Measurements from ENCODE around the gene AADACL4.

The AADACL4 gene

GRCh38 chr1:12620488-12620865, 23.4 kb upstream of the AADACL4 start:
- H3K9me2 ChIP-seq (replicated peaks; ENCODE audit: control insufficient read depth, low read length): no peaks in the 10 kb centered on the region
- peaks cover 38% of the 10 kb centered on the region for H3K27me3 ChIP-seq (ENCODE audit: control insufficient read depth, low read length)
- no peaks in the 10 kb centered on the region for H4K20me1 ChIP-seq (ENCODE audit: control insufficient read depth, insufficient read depth, low read depth, low read length)
- no peak overlapping the region for H3K4me3 ChIP-seq (ENCODE audit: low read length)
- H3K36me3 ChIP-seq (ENCODE audit: control insufficient read depth, low read length): no peaks in the 10 kb centered on the region
- H3K9me3 ChIP-seq (ENCODE audit: control insufficient read depth, insufficient read depth, low read length): no peaks in the 10 kb centered on the region
- TF ChIP-seq EZH2phosphoT487 (IDR thresholded peaks at IDR 0.05; ENCODE audit: borderline replicate concordance, low read length) (no peak), CTCF (IDR thresholded peaks at IDR 0.05; ENCODE audit: low read depth, low read length, poor library complexity, severe bottlenecking) (no peak)
- peaks cover 9% of the 10 kb centered on the region; the same call in 1 of the 2 replicates for H3K4me1 ChIP-seq (ENCODE audit: control insufficient read depth, low read length)
- H3K79me2 ChIP-seq (ENCODE audit: control insufficient read depth, low read length): no peaks in the 10 kb centered on the region
- H3F3A ChIP-seq (ENCODE audit: control insufficient read depth, insufficient read depth): no peaks in the 10 kb centered on the region
- no peak overlapping the region for H3K27ac ChIP-seq (ENCODE audit: low read depth, low read length)
- no peak overlapping the region for H3K4me2 ChIP-seq (ENCODE audit: low read length)

GRCh38 chr1:12620931-12621330, 23.0 kb upstream of the AADACL4 start:
- Histone ChIP-seq H3K79me2 (ENCODE audit: control insufficient read depth, low read length) (no peaks in the 10 kb centered on the region), H3K9me2 (replicated peaks; ENCODE audit: control insufficient read depth, low read length) (no peaks in the 10 kb centered on the region), H3K4me1 (ENCODE audit: control insufficient read depth, low read length) (peaks cover 9% of the 10 kb centered on the region; the same call in 1 of the 2 replicates), H3K4me3 (ENCODE audit: low read length) (no peak overlapping the region), H3K9me3 (ENCODE audit: control insufficient read depth, insufficient read depth, low read length) (no peaks in the 10 kb centered on the region), H3K27me3 (ENCODE audit: control insufficient read depth, low read length) (peaks cover 35% of the 10 kb centered on the region), H3K27ac (ENCODE audit: low read depth, low read length) (no peak overlapping the region), H4K20me1 (ENCODE audit: control insufficient read depth, insufficient read depth, low read depth, low read length) (no peaks in the 10 kb centered on the region), H3K4me2 (ENCODE audit: low read length) (no peak overlapping the region), H3F3A (ENCODE audit: control insufficient read depth, insufficient read depth) (no peaks in the 10 kb centered on the region), H3K36me3 (ENCODE audit: control insufficient read depth, low read length) (no peaks in the 10 kb centered on the region)
- TF ChIP-seq CTCF (IDR thresholded peaks at IDR 0.05; ENCODE audit: low read depth, low read length, poor library complexity, severe bottlenecking) (no peak), EZH2phosphoT487 (IDR thresholded peaks at IDR 0.05; ENCODE audit: borderline replicate concordance, low read length) (no peak)

GRCh38 chr1:12621346-12622335, 22.2 kb upstream of the AADACL4 start:
- Histone ChIP-seq H3K9me3 (ENCODE audit: control insufficient read depth, insufficient read depth, low read length) (no peaks in the 10 kb centered on the region), H3K79me2 (ENCODE audit: control insufficient read depth, low read length) (no peaks in the 10 kb centered on the region), H4K20me1 (ENCODE audit: control insufficient read depth, insufficient read depth, low read depth, low read length) (no peaks in the 10 kb centered on the region), H3K4me2 (ENCODE audit: low read length) (no peak overlapping the region), H3K27ac (ENCODE audit: low read depth, low read length) (no peak overlapping the region), H3K27me3 (ENCODE audit: control insufficient read depth, low read length) (peaks cover 32% of the 10 kb centered on the region), H3K4me1 (ENCODE audit: control insufficient read depth, low read length) (peaks cover 9% of the 10 kb centered on the region; the same call in 1 of the 2 replicates), H3F3A (ENCODE audit: control insufficient read depth, insufficient read depth) (no peaks in the 10 kb centered on the region), H3K36me3 (ENCODE audit: control insufficient read depth, low read length) (no peaks in the 10 kb centered on the region), H3K4me3 (ENCODE audit: low read length) (no peak overlapping the region), H3K9me2 (replicated peaks; ENCODE audit: control insufficient read depth, low read length) (no peaks in the 10 kb centered on the region)
- TF ChIP-seq EZH2phosphoT487 (IDR thresholded peaks at IDR 0.05; ENCODE audit: borderline replicate concordance, low read length): no peak
- no peak for TF ChIP-seq CTCF (IDR thresholded peaks at IDR 0.05; ENCODE audit: low read depth, low read length, poor library complexity, severe bottlenecking)
